Measurements from ENCODE around the gene PTPRE.

The PTPRE gene

DNA sequence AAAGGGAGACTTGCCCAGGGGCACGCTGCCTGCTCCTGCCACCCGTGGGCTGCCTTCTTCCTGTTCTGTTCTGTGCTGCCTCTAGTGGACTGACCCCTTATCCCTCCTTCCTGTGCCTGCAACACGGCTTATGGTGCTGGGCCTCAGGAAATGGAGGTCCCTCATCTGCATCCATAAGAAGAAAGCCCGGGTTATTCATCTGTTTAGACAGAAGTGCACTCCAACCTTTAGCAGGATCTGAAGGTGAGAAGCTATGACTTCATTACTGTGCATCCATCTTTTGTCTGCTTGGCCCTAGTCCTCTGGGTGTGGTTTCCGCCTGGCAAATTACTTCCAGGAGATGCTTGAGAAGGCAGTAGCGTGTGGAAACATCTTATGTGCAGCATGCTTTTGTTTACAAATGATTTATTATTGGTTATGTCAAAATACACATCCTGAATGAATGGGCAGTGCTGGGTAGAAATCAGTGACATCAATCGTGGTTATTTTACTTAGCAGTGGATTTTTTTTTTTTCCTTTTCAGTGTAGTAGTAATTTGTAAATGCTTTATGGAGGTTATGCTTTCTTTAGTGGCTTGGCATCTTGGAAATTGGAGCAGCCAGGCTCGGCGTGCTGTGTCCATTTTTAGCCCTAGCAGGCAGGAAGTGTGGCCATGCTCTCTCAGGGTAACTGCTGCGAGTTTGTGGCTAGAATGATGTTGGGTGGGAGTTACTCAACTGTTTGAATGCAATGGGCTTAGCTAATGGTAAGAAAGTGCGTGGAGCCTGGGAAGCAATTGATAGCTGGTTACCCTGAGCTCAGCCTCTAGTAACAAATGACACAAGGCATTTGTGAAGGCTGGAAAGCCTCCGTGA, 12.7 kb downstream of the PTPRE start:
- Histone ChIP-seq H3K36me3 (ENCODE audit: control insufficient read depth in 2 of 2, insufficient read depth in 2 of 2, low read length in 2 of 2) (no peaks in the 10 kb centered on the region), H3K4me3 (ENCODE audit: low read length in 2 of 2) (no peak overlapping the region), H3K27ac (ENCODE audit: low read length) (no peak overlapping the region), H3K27me3 (ENCODE audit: control insufficient read depth in 1 of 2, insufficient read depth in 2 of 2, low read length in 2 of 2) (no peaks in the 10 kb centered on the region), H3K4me1 (ENCODE audit: control insufficient read depth, insufficient read depth, low read length) (peaks cover 3% of the 10 kb centered on the region), H3K9me3 (ENCODE audit: control insufficient read depth in 2 of 2, low read length in 2 of 2) (no peaks in the 10 kb centered on the region), H3K9ac (ENCODE audit: low read length in 2 of 2) (no peak overlapping the region)

DNA sequence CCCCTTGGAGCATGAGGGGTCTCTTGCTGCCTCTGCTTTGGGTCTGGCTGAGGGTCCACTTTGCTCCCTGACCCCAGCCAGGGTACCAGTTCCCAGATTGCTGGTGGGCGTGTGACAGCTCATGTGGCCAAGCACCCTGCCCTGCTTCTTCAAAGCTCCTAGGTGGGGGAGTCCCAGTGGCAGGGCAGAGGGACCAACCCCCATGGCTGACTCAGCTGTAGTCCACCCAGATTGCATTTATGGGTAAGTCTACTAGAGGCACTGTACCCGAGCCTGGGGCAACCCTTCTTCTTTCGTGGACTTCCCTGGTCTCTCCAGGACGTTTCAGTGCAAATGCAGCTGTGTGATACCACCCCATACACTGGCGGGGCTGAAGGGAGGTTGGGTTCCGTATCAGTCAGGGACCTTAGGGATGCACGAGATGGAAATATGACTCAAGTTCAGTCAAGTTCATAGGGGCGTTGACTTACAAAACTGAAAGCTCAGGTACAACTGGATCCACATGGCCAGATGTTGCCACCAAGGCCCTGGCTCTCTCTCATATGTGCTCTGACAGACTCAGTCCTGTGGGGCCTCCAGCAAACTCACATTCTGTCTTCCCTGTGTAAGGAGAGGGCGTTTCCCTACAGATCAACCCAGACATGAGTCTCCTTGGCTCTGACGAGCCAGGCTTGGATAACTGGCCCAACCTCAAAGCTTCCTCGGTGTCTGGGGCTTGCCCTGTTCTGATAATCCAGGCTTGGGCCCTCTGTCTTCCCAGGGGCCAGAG, 13.6 kb downstream of the PTPRE start:
- Histone ChIP-seq H3K36me3 (ENCODE audit: control insufficient read depth in 2 of 2, insufficient read depth in 2 of 2, low read length in 2 of 2) (no peaks in the 10 kb centered on the region), H3K27ac (ENCODE audit: low read length) (no peak overlapping the region), H3K4me1 (ENCODE audit: control insufficient read depth, insufficient read depth, low read length) (peaks cover 3% of the 10 kb centered on the region), H3K4me3 (ENCODE audit: low read length in 2 of 2) (no peak overlapping the region), H3K27me3 (ENCODE audit: control insufficient read depth in 1 of 2, insufficient read depth in 2 of 2, low read length in 2 of 2) (no peaks in the 10 kb centered on the region), H3K9me3 (ENCODE audit: control insufficient read depth in 2 of 2, low read length in 2 of 2) (no peaks in the 10 kb centered on the region), H3K9ac (ENCODE audit: low read length in 2 of 2) (no peak overlapping the region)

DNA sequence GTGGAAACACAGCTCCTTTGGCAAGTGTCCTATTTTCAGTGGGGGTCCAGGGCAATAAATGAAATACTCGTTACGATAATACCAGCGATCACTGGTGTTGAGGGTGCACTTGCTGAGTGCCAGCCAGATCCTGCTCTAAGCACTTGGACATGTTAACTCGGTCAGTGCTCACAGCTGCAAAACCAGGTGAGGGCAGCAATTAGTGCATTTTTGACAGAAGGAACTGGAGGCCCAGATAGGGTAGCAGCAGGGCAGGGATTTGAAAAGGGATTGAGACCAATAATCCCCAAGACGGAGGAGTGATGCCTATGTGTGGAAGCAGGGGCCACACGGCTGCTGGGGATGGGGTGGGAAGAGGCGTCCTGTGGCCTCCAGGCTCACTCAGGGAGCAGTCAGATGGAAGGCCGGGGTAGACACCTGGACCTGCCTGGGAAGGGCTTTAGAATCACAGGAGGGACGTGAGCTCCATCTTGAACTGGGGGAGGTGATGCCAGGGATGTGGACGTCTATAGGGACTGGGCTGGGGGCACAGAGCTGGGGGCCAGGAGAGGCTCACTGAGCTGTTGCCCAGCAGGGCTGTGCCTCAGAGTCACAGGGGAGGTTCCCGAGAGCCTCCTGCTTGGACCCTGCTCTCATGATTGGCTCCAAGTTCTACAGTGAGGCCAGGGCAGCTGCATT, 14.3 kb downstream of the PTPRE start:
- Histone ChIP-seq H3K9me3 (ENCODE audit: control insufficient read depth in 2 of 2, low read length in 2 of 2) (no peaks in the 10 kb centered on the region), H3K27me3 (ENCODE audit: control insufficient read depth in 1 of 2, insufficient read depth in 2 of 2, low read length in 2 of 2) (no peaks in the 10 kb centered on the region), H3K4me3 (ENCODE audit: low read length in 2 of 2) (no peak overlapping the region), H3K9ac (ENCODE audit: low read length in 2 of 2) (no peak overlapping the region), H3K36me3 (ENCODE audit: control insufficient read depth in 2 of 2, insufficient read depth in 2 of 2, low read length in 2 of 2) (no peaks in the 10 kb centered on the region), H3K27ac (ENCODE audit: low read length) (no peak overlapping the region), H3K4me1 (ENCODE audit: control insufficient read depth, insufficient read depth, low read length) (peaks cover 3% of the 10 kb centered on the region)

DNA sequence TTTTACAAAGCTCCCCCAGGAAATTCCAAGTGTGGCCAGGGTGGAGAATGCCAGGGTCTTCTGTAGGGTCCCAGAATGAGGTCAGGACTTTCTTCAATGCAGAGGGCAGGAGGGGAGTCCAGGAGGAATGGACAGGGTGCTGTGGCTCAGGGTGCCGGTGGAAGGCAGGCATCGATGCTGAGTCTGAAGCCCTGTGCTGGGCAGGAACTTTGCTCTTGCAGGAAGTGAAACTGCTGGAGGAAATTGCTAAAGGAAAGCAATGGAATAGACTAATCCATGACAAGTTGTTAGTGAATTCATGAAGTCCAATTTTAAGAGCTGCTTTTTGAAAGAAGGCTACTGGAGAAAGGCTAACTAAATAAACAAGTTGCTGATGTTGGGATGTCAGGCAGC, 14.8 kb downstream of the PTPRE start:
- Histone ChIP-seq H3K4me1 (ENCODE audit: control insufficient read depth, insufficient read depth, low read length) (peaks cover 3% of the 10 kb centered on the region), H3K9ac (ENCODE audit: low read length in 2 of 2) (no peak overlapping the region), H3K4me3 (ENCODE audit: low read length in 2 of 2) (no peak overlapping the region), H3K27me3 (ENCODE audit: control insufficient read depth in 1 of 2, insufficient read depth in 2 of 2, low read length in 2 of 2) (no peaks in the 10 kb centered on the region), H3K9me3 (ENCODE audit: control insufficient read depth in 2 of 2, low read length in 2 of 2) (no peaks in the 10 kb centered on the region), H3K36me3 (ENCODE audit: control insufficient read depth in 2 of 2, insufficient read depth in 2 of 2, low read length in 2 of 2) (no peaks in the 10 kb centered on the region), H3K27ac (ENCODE audit: low read length) (no peak overlapping the region)

DNA sequence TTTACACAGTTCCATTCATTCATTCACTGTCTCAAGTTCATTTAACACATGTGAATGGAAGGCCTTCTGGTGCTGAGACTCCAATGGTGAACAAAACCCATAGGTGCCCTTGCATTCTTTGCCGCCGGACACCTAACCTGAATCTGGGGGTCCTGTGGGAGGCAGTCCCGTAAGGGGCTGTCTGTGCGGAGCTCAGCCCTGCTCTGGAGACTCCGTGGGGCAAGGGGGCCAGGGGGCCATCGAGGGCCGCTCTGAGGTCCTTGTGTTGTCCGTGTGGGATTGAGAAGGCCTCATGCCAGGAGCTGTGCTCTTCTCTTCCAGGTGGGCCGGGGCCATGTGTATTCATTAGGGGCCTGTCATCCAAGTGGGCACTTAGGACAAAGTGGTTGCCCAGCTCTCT, 15.3 kb downstream of the PTPRE start:
- H3K36me3 ChIP-seq (ENCODE audit: control insufficient read depth in 2 of 2, insufficient read depth in 2 of 2, low read length in 2 of 2): no peaks in the 10 kb centered on the region
- no peaks in the 10 kb centered on the region for H3K9me3 ChIP-seq (ENCODE audit: control insufficient read depth in 2 of 2, low read length in 2 of 2)
- peaks cover 3% of the 10 kb centered on the region for H3K4me1 ChIP-seq (ENCODE audit: control insufficient read depth, insufficient read depth, low read length)
- no peak overlapping the region for H3K27ac ChIP-seq (ENCODE audit: low read length)
- no peak overlapping the region for H3K4me3 ChIP-seq (ENCODE audit: low read length in 2 of 2)
- no peaks in the 10 kb centered on the region for H3K27me3 ChIP-seq (ENCODE audit: control insufficient read depth in 1 of 2, insufficient read depth in 2 of 2, low read length in 2 of 2)
- no peak overlapping the region for H3K9ac ChIP-seq (ENCODE audit: low read length in 2 of 2)

DNA sequence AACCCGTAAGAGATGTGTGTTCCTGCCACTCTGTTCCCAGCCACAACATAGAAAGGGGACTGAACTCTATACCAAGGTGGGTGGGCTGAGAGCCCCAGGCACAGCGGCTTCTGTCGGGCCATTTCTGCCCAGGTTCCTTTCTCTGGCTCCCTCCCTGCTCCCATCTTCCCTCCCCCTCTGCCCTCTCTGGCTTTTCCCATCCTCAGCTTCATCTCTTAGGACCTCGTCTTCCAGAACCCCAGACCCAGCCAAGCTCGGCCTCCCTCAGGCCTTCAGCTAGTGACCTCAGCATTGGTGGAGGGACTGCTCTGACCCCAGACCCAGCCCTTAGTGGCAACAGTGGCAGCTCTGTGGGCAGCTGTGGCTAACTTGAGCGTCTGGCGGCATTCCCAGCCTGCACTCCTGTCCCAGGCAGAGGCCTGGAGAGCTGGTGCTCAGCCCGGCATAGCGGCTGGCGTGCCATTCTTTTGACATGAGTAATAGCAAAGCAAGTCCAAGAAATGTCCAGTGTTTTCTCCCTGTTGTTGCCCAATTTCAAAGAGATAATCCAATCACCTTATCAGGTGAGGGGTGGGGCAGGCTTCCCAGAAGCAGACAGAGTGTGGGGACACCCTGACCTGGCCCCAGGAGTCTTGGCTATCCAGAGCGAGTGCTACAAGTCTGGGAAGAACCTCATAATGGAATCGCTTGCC, 15.9 kb downstream of the PTPRE start:
- Histone ChIP-seq H3K4me1 (ENCODE audit: control insufficient read depth, insufficient read depth, low read length) (peaks cover 3% of the 10 kb centered on the region), H3K9ac (ENCODE audit: low read length in 2 of 2) (no peak overlapping the region), H3K36me3 (ENCODE audit: control insufficient read depth in 2 of 2, insufficient read depth in 2 of 2, low read length in 2 of 2) (no peaks in the 10 kb centered on the region), H3K9me3 (ENCODE audit: control insufficient read depth in 2 of 2, low read length in 2 of 2) (no peaks in the 10 kb centered on the region), H3K27ac (ENCODE audit: low read length) (no peak overlapping the region), H3K4me3 (ENCODE audit: low read length in 2 of 2) (no peak overlapping the region), H3K27me3 (ENCODE audit: control insufficient read depth in 1 of 2, insufficient read depth in 2 of 2, low read length in 2 of 2) (no peaks in the 10 kb centered on the region)

DNA sequence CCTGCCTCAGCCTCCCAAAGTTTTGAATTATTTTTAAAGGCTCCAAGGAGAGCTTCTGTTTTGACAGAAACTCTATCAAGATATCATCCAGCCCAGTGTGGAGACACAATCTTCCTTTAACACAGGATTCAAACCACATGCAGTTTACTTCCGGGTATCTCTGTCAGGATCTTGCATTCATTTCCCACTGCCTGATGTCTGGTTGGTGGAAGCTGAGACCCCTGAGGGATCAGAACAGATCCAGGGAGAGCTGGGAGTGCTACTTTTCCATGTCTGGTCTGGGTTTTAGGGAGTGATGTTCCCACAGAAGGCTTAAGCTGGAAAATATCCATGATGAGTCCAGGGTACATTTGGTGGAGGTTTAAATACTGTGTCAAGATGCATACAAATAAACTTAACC, 16.7 kb downstream of the PTPRE start:
- Histone ChIP-seq H3K9me3 (ENCODE audit: control insufficient read depth in 2 of 2, low read length in 2 of 2) (no peaks in the 10 kb centered on the region), H3K4me1 (ENCODE audit: control insufficient read depth, insufficient read depth, low read length) (peaks cover 3% of the 10 kb centered on the region), H3K9ac (ENCODE audit: low read length in 2 of 2) (no peak overlapping the region), H3K27me3 (ENCODE audit: control insufficient read depth in 1 of 2, insufficient read depth in 2 of 2, low read length in 2 of 2) (no peaks in the 10 kb centered on the region), H3K36me3 (ENCODE audit: control insufficient read depth in 2 of 2, insufficient read depth in 2 of 2, low read length in 2 of 2) (no peaks in the 10 kb centered on the region), H3K4me3 (ENCODE audit: low read length in 2 of 2) (no peak overlapping the region), H3K27ac (ENCODE audit: low read length) (no peak overlapping the region)

DNA sequence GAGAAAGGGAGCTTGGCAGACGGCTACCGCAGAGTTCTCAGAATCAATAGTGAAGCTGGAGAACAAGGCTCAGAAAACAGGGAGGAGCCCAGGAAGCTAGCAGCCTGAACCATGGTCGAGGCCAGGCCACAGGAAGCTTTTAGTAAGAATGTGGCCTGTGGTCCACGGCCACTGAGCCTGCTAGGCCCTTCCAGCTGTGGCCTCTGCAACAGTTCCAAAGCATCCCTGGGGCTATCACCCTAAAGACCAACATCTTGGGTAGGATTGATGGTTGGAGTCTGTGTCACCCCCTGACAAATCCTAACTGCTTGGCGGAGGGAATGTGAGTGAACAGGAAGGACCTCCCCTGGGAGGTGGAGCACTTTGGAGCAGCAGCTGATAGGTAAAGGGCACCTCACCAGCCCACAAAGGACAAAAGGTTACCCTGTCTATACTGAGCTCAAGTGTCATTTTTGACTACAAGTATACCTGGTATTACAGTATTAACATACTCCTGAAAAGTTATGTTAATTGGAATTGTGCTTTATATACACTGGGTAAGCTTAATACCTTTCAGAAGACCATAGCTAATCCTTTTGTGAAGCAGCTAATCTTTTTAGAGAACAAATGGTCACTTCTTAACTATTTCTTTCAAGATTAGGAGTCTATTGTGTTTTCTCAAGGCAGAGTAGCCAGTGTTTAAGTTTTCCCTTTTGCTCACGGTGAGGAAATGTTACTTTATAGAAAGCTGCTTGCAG, 18.7 kb downstream of the PTPRE start:
- H3K4me1 ChIP-seq (ENCODE audit: control insufficient read depth, insufficient read depth, low read length): no peaks in the 10 kb centered on the region
- no peak overlapping the region for H3K9ac ChIP-seq (ENCODE audit: low read length in 2 of 2)

DNA sequence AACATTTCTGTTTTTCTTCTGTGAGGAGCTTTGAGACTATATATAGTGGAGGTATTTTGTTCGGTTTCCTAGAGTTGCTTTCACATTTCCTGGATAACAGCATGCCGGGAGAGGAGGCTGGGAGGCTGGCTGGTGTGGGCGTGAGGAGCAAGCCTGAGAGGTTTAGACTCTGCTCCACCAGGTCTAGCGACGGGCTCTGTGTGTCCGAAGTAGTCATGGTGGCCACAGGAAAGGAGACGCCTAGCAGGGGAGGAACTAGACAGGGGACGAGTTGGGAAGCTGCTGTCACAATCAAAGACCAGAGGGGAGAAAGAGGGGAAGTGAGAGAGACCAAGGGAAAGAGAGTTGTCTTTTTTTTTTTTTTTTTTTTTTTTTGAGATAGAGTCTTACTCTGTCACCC, 19.6 kb downstream of the PTPRE start:
- H3K27ac ChIP-seq (ENCODE audit: low read length): no peak overlapping the region
- no peak overlapping the region for H3K4me3 ChIP-seq (ENCODE audit: low read length in 2 of 2)
- no peaks in the 10 kb centered on the region for H3K9me3 ChIP-seq (ENCODE audit: control insufficient read depth in 2 of 2, low read length in 2 of 2)
- no peak overlapping the region for H3K9ac ChIP-seq (ENCODE audit: low read length in 2 of 2)
- H3K27me3 ChIP-seq (ENCODE audit: control insufficient read depth in 1 of 2, insufficient read depth in 2 of 2, low read length in 2 of 2): no peaks in the 10 kb centered on the region
- no peaks in the 10 kb centered on the region for H3K4me1 ChIP-seq (ENCODE audit: control insufficient read depth, insufficient read depth, low read length)
- no peaks in the 10 kb centered on the region for H3K36me3 ChIP-seq (ENCODE audit: control insufficient read depth in 2 of 2, insufficient read depth in 2 of 2, low read length in 2 of 2)

More for the DNA sequence above, 18.7 kb downstream of the PTPRE start:
- no peaks in the 10 kb centered on the region for H3K36me3 ChIP-seq (ENCODE audit: control insufficient read depth in 2 of 2, insufficient read depth in 2 of 2, low read length in 2 of 2)
- H3K27me3 ChIP-seq (ENCODE audit: control insufficient read depth in 1 of 2, insufficient read depth in 2 of 2, low read length in 2 of 2): no peaks in the 10 kb centered on the region
- no peak overlapping the region for H3K4me3 ChIP-seq (ENCODE audit: low read length in 2 of 2)
- no peaks in the 10 kb centered on the region for H3K9me3 ChIP-seq (ENCODE audit: control insufficient read depth in 2 of 2, low read length in 2 of 2)
- no peak overlapping the region for H3K27ac ChIP-seq (ENCODE audit: low read length)

Data from stomach smooth muscle (tissue), 2 donors.